Activated naive CD4-positive, alpha-beta T cell treated with anti-CD3 and anti-CD28 coated beads, Interleukin-2, amount 10 ng/mL, durations not matched to agents 7 days and 5 days (primary cell): ENCODE measurements around the gene GPBP1L1.

Source experiments
- CTCF ChIA-PET: fragments of 350-600 bp; sonication (Branson Sonifier 250); formaldehyde crosslinking; loops from one replicate; lab custom pipeline; 2021; ENCODE audit warnings: antibody characterized with exemption; lab: Charles Lee
- DNase-seq: peaks from one replicate; pipeline ENCODE4 v3.0.0-alpha.2; 2020
- H3K27ac Mint-ChIP-seq: one replicate; pipeline ENCODE4 v1.8.0; 2021; ENCODE audit warnings: mild to moderate bottlenecking, moderate library complexity, mixed read lengths
- H3K27me3 Mint-ChIP-seq: one replicate; pipeline ENCODE4 v1.8.0; 2021; ENCODE audit warnings: mild to moderate bottlenecking, mixed read lengths
- H3K36me3 Mint-ChIP-seq: one replicate; pipeline ENCODE4 v1.8.0; 2021; ENCODE audit warnings: mixed read lengths
- H3K4me1 Mint-ChIP-seq: one replicate; pipeline ENCODE4 v1.8.0; 2021; ENCODE audit warnings: mixed read lengths
- H3K4me3 Mint-ChIP-seq: one replicate; pipeline ENCODE4 v1.8.0; 2021; ENCODE audit warnings: mild to moderate bottlenecking, moderate library complexity, mixed read lengths
- H3K9me3 Mint-ChIP-seq: one replicate; pipeline ENCODE4 v1.8.0; 2021; ENCODE audit warnings: mixed read lengths

The GPBP1L1 gene

GRCh38 chr1:45583666-45584350 is 102.5 kb downstream of the GPBP1L1 start, which contains the start of gene NASP:
NASP (plus strand) TSS chr1:45584041; CDS start chr1:45584147, 106 bp downstream.
- CTCF ChIA-PET, result interaction anchor here (0.8 to 1.6 kb wide), 5 partner anchors 10 to 102 kb away, joined by 3 to 9 read pairs (median 3); partner anchors contain the start of genes GPBP1L1 and MMACHC
- H3K4me1 Mint-ChIP-seq, result peaks cover 34% of the 10 kb centered on the region

DNA sequence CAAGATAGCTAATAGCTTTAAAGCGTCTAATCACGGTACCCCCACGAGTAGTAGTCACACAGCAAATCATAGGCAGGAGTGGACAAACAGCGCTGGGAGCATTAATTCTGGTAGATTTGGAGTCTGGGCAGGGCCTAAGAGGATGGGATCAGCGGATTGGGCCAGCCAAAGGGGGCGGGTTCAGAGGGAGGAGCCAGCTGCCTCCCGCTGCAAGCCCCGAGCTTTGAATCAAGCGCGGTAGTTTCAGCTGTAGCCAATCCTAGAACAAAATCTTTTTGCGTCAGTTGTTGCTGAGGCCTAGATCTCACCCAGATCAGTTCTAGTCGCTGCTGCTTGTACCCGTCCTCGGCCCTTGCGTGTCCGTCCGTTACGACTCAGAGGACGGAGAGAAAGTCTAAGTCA is 103.1 kb downstream of the GPBP1L1 start:
- H3K4me1 Mint-ChIP-seq, result peaks cover 32% of the 10 kb centered on the region
- CTCF ChIA-PET, result interaction anchor here (0.8 to 1.6 kb wide), 7 partner anchors 9 to 223 kb away, joined by 3 to 9 read pairs (median 4); partner anchors contain the start of genes GPBP1L1 and MMACHC
- peak overlapping the region; percentile 99 for H3K27ac Mint-ChIP-seq
- H3K4me3 Mint-ChIP-seq, result peak overlapping the region; percentile 96
- H3K9me3 Mint-ChIP-seq, result no peaks in the 10 kb centered on the region
- peak; percentile 97 for DNase-seq
- H3K36me3 Mint-ChIP-seq, result peaks cover 6% of the 10 kb centered on the region
- peaks cover 3% of the 10 kb centered on the region for H3K27me3 Mint-ChIP-seq

More at GRCh38 chr1:45583666-45584350, 102.5 kb downstream of the GPBP1L1 start, which contains the start of gene NASP:
- no peaks in the 10 kb centered on the region for H3K9me3 Mint-ChIP-seq
- peak within 1 kb of the TSS; percentile 96 for H3K4me3 Mint-ChIP-seq
- H3K27ac Mint-ChIP-seq, result peak within 1 kb of the TSS; percentile 99
- peak; percentile 93 for DNase-seq
- H3K27me3 Mint-ChIP-seq, result peaks cover 3% of the 10 kb centered on the region
- H3K36me3 Mint-ChIP-seq, result peaks cover 6% of the 10 kb centered on the region
